Left lung (tissue), 10 donors: Measurements from ENCODE around the gene RHOF. TPM values are rescaled to one million over a fixed set of nuclear protein-coding genes. Genes with fewer than 3 reads are reported as not detected.

Experiments used
- ATAC-seq: fragments of 200-7000 bp; cut with Tn5 transposase; one replicate; pipeline ENCODE4 v1.9.1; 2020; ENCODE audit warnings: moderate library complexity
- DNase-seq, 4 donors: peaks; one replicate each; pipeline ENCODE4 v3.0.0-alpha.2; 2013 to 2020
- H3K27ac ChIP-seq, 2 donors: fragments of 200-600 bp; sonication (generic) in 1 of 2; one replicate each; pipeline versions ENCODE4 v1.5.0 to v1.8.0; 2020 to 2021
- H3K27me3 ChIP-seq, 2 donors: fragments of 200-600 bp; sonication (generic) in 1 of 2; one replicate each; pipeline versions ENCODE4 v1.5.0 to v1.8.0; 2020 to 2021
- H3K36me3 ChIP-seq, 2 donors: fragments of 200-600 bp; sonication (generic) in 1 of 2; one replicate each; pipeline versions ENCODE4 v1.5.0 to v1.8.0; 2020 to 2021
- H3K4me1 ChIP-seq, 2 donors: fragments of 200-600 bp; one replicate each; pipeline ENCODE4 v1.8.0; 2021
- H3K4me3 ChIP-seq, 2 donors: fragments of 200-600 bp; sonication (generic) in 1 of 2; one replicate each; pipeline versions ENCODE4 v1.5.0 to v1.8.0; 2020 to 2021; ENCODE audit warnings: mild to moderate bottlenecking in 1 of 2
- H3K9me3 ChIP-seq, 2 donors: fragments of 200-600 bp; sonication (generic) in 1 of 2; one replicate each; pipeline versions ENCODE4 v1.5.0 to v1.8.0; 2020 to 2021
- CTCF ChIP-seq, 2 donors: fragments of 200-600 bp; sonication (generic) in 1 of 2; IDR thresholded peaks; one replicate each; pipeline versions ENCODE4 v1.5.0 to v1.8.0; 2021; ENCODE audit warnings: antibody characterized with exemption in 2 of 2
- intact Hi-C, 2 donors: fragments of 100-400 bp; cut with DNase I; formaldehyde crosslinking; loops; one replicate each; pipeline versions ENCODE4 v1.11.2 to v1.14.2; 2022
- polyA plus RNA-seq, 6 donors: library from polyadenylated mRNA; unstranded; fragments of 120-200 nt; gene quantifications; one replicate each; pipeline ENCODE4 v1.2.1, GENCODE V29; 2013; ENCODE audit not compliant: insufficient read length in 6 of 6
- total RNA-seq, 2 donors: library from RNA; stranded (reverse); fragmentation: NEBNext Ultra II Directional; extraction: Animal tissue kit (Norgen Biotek cat#: 25700); gene quantifications; one replicate each; pipeline ENCODE4 v1.2.1, GENCODE V29; 2021
- donor health status: DM: no; HTN: yes; CAD: no.
- donor health status: DM: no; HTN: no; CAD: no.

The RHOF gene
- total and polyA plus RNA-seq, 8 donors = 8.5 to 48.3 (median 12.3) TPM

- Histone ChIP-seq H3K27me3 (no peaks in the 10 kb centered on the region), H3K27ac (peak overlapping the region; percentile 100), H3K4me3 (peak overlapping the region; percentile 58 to 86), H3K4me1 (peaks cover 33 to 50% of the 10 kb centered on the region in 2 donors), H3K9me3 (no peaks in the 10 kb centered on the region), H3K36me3 (peaks cover 0 to 22% of the 10 kb centered on the region in 2 donors)
- peak; percentile 68 to 95 (median 80) for DNase-seq
- ATAC-seq = no peak
- TF ChIP-seq CTCF (IDR thresholded peaks at IDR 0.05) = no peak
- intact Hi-C loops = no loop called here
Measured at GRCh38 chr12:121800694-121801594, 7.5 kb upstream of the RHOF start.

GRCh38 chr12:121799842-121800693 is 6.6 kb upstream of the RHOF start:
- Histone ChIP-seq H3K27ac (peak overlapping the region; percentile 100), H3K27me3 (no peaks in the 10 kb centered on the region), H3K4me3 (peak overlapping the region; percentile 46 to 86), H3K9me3 (no peaks in the 10 kb centered on the region), H3K4me1 (peaks cover 37 to 51% of the 10 kb centered on the region in 2 donors), H3K36me3 (peaks cover 0 to 28% of the 10 kb centered on the region in 2 donors)
- DNase-seq (peak; percentile 56 to 99 (median 88)), ATAC-seq (peak; percentile 61)
- intact Hi-C loops = loop anchor here in 1 of 2 donors (10.0 kb wide), 1 partner anchor 85 kb away; the partner anchor contains the start of gene PSMD9
- TF ChIP-seq CTCF (IDR thresholded peaks at IDR 0.05) = no peak

GRCh38 chr12:121799156-121799841 is 5.8 kb upstream of the RHOF start:
- intact Hi-C loops = loop anchor here in 1 of 2 donors (10.0 kb wide), 1 partner anchor 86 kb away; the partner anchor contains the start of gene PSMD9
- Histone ChIP-seq H3K9me3 (no peaks in the 10 kb centered on the region), H3K27me3 (no peaks in the 10 kb centered on the region), H3K4me3 (peak overlapping the region; percentile 46 to 86), H3K36me3 (peaks cover 0 to 28% of the 10 kb centered on the region in 2 donors), H3K27ac (peak overlapping the region; percentile 100), H3K4me1 (peaks cover 44 to 59% of the 10 kb centered on the region in 2 donors)
- TF ChIP-seq CTCF (IDR thresholded peaks at IDR 0.05) = no peak
- peak in 3 of 4 donors; percentile 74 to 86 (median 82) for DNase-seq
- peak; percentile 17 for ATAC-seq

GRCh38 chr12:121798787-121799155 is 5.3 kb upstream of the RHOF start:
- no peaks in the 10 kb centered on the region for H3K9me3 ChIP-seq
- peaks cover 45 to 64% of the 10 kb centered on the region in 2 donors for H3K4me1 ChIP-seq
- peak overlapping the region in 1 of 2 donors; percentile 86 for H3K4me3 ChIP-seq
- peak overlapping the region; percentile 100 for H3K27ac ChIP-seq
- H3K36me3 ChIP-seq = peaks cover 0 to 28% of the 10 kb centered on the region in 2 donors
- ATAC-seq (no peak), DNase-seq (peak in 1 of 4 donors; percentile 33)
- TF ChIP-seq CTCF (IDR thresholded peaks at IDR 0.05) = no peak
- H3K27me3 ChIP-seq = no peaks in the 10 kb centered on the region
- intact Hi-C loops = loop anchor here in 1 of 2 donors (10.0 kb wide), 1 partner anchor 86 kb away; the partner anchor contains the start of gene PSMD9
